Mucosa of descending colon (tissue), 3 donors: ENCODE results near the gene MORN2. TPM values are rescaled to one million over a fixed set of nuclear protein-coding genes. Genes with fewer than 3 reads are reported as not detected.

Source experiments
- ATAC-seq: fragments of 200-7000 bp; cut with Tn5 transposase; one replicate; pipeline ENCODE4 v1.9.1; 2020; ENCODE audit warnings: mild to moderate bottlenecking, moderate library complexity
- DNase-seq, 3 donors: peaks; one replicate each; pipeline ENCODE4 v3.0.0-alpha.2; 2020
- H3K36me3 ChIP-seq: fragments of 200-600 bp; one replicate; pipeline ENCODE4 v1.8.0; 2021; ENCODE audit warnings: low read depth, mild to moderate bottlenecking
- H3K4me1 ChIP-seq: fragments of 200-600 bp; one replicate; pipeline ENCODE4 v1.8.0; 2021; ENCODE audit warnings: low read depth, mild to moderate bottlenecking
- H3K4me3 ChIP-seq: fragments of 200-600 bp; one replicate; pipeline ENCODE4 v1.8.0; 2021; ENCODE audit warnings: mild to moderate bottlenecking
- H3K9me3 ChIP-seq: fragments of 200-600 bp; one replicate; pipeline ENCODE4 v1.8.0; 2021; ENCODE audit warnings: mild to moderate bottlenecking
- CTCF ChIP-seq: fragments of 200-600 bp; IDR thresholded peaks from one replicate; pipeline ENCODE4 v1.8.0; 2022; ENCODE audit warnings: antibody characterized with exemption, mild to moderate bottlenecking
- intact Hi-C, 2 donors: fragments of 100-400 bp; cut with DNase I in 1 of 2; cut with micrococcal nuclease in 1 of 2; formaldehyde crosslinking; loops; one replicate each; pipeline versions ENCODE4 v1.11.0 to v1.11.1; 2022; cut with DNase I, micrococcal nuclease
- total RNA-seq, 3 donors: library from RNA; stranded (reverse); fragmentation: NEBNext Ultra II Directional in 2 of 3; extraction: Animal tissue kit (Norgen Biotek cat#: 25700) in 2 of 3; gene quantifications; one replicate each; pipeline versions ENCODE4 v1.2.1 to v1.2.4, GENCODE V29; 2021 to 2023
- donor health status: DM: no; HTN: no; CAD: no; lungs with moderate emphysema.
- donor health status: DM: no; HTN: no; CAD: no.
- donor health status: DM: no; HTN: yes; CAD: no.

The MORN2 gene
- total RNA-seq, 3 donors from 2014 or later, result 8.0 to 12.1 (median 11.3) TPM

DNA sequence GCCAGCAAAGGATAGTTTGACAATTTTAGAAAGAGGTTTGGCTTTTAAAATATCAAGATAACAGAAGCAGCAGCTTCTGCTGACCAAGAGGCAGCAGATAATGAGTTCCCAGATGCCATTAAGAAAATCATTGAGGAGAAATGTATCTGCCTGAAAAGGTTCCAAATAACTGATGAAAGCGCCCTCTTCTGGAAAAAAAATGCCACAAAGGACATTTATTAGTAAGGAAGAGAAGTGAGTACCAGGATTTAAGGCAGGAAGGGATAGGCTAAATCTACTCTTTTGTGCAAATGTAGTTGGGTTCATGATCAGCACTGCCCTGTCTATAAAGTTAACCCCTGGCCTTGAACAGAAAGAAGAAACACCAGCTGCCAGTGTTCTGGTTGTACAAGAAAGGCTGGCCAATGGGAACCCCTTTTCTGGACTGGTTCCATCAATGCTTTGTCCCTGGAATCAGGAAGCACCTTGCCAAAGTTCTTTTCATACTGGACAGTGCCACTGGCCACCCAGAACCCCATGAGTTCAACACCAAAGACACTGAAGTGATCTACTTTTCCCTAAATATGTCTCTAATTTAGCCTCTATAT lies 40.7 kb upstream of the MORN2 start:
- H3K9me3 ChIP-seq, result no peaks in the 10 kb centered on the region
- ATAC-seq, result no peak
- intact Hi-C loops, result no loop called here

DNA sequence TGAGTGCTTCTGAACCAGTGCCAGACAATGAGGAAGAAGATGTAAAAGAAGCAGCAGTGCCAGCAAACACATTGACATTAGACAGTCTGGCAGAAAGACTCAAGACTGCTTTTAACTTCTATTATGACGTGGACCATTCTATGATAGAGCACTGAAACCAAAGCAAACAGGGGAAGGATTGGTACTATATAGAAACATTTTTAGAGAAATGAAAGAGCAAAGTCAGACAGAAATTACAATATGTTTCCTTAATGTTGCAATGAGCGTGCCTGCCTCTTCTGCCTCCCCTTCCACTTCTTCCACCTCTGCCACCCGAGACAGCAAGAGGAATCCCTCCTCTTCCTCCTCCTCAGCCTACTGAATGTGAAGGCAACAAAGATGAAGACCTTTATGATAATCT lies 39.8 kb upstream of the MORN2 start:
- no peaks in the 10 kb centered on the region for H3K36me3 ChIP-seq
- H3K4me1 ChIP-seq, result no peaks in the 10 kb centered on the region
- no peak overlapping the region for H3K4me3 ChIP-seq
- ATAC-seq (peak; percentile 46), DNase-seq (no peak)
- intact Hi-C loops, result no loop called here
- TF ChIP-seq CTCF, result no peak
- no peaks in the 10 kb centered on the region for H3K9me3 ChIP-seq

More for the DNA sequence above, 40.7 kb upstream of the MORN2 start:
- peak in 1 of 3 donors; percentile 60 for DNase-seq
- Histone ChIP-seq H3K36me3 (no peaks in the 10 kb centered on the region), H3K4me1 (no peaks in the 10 kb centered on the region), H3K4me3 (no peak overlapping the region)
- TF ChIP-seq CTCF, result peak; percentile 11

DNA sequence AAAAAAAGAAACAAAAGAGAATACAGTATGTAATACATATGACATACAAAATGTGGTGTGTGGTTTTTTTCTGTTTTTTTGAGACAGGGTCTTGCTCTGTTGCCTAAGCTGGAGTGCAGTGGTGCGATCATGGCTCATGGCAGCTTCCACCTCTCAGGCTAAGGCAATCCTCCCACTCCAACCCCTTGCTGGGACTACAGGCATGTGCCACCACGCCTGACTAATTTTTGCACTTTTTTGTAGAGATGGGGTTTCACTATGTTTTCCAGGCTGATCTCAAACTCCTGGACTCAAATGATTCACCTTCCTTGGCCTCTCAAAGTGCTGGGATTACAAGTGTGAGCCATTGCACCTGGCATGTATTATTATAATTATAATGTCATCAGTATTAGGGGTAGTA lies 39.0 kb upstream of the MORN2 start:
- ATAC-seq (no peak), DNase-seq (no peak)
- TF ChIP-seq CTCF, result no peak
- H3K4me1 ChIP-seq, result no peaks in the 10 kb centered on the region
- intact Hi-C loops, result no loop called here
- H3K9me3 ChIP-seq, result no peaks in the 10 kb centered on the region
- no peak overlapping the region for H3K4me3 ChIP-seq
- H3K36me3 ChIP-seq, result no peaks in the 10 kb centered on the region

- no peak for TF ChIP-seq CTCF
- Histone ChIP-seq H3K4me1 (no peaks in the 10 kb centered on the region), H3K9me3 (no peaks in the 10 kb centered on the region), H3K36me3 (peaks cover 6% of the 10 kb centered on the region), H3K4me3 (no peak overlapping the region)
- no peak for DNase-seq
- intact Hi-C loops, result no loop called here
- ATAC-seq, result no peak
Measured at GRCh38 chr2:38850045-38850444, 25.7 kb upstream of the MORN2 start.

DNA sequence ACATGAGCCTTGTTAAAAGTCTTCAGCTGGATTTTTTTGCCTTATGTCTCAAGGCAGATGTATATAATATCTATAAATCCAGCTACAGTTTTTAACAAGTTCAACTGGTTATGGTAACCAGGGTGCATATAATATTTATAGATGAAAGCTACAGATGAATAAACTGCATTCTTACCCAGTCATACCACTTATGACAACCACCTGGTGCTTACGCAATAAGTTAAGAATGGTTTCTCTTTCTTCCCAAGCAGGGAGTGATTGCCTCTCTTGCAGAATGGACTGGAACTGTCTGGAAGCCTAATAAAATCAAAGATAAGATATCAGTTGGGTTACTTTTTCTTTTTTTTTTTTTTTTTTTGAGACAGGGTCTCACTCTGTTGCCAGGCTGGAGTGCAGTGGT lies 19.6 kb upstream of the MORN2 start:
- TF ChIP-seq CTCF, result no peak
- no peaks in the 10 kb centered on the region for H3K9me3 ChIP-seq
- DNase-seq (no peak), ATAC-seq (no peak)
- H3K4me3 ChIP-seq, result no peak overlapping the region
- intact Hi-C loops, result no loop called here
- peaks cover 6% of the 10 kb centered on the region for H3K36me3 ChIP-seq
- no peaks in the 10 kb centered on the region for H3K4me1 ChIP-seq

- Histone ChIP-seq H3K4me1 (no peaks in the 10 kb centered on the region), H3K9me3 (no peaks in the 10 kb centered on the region), H3K36me3 (no peaks in the 10 kb centered on the region), H3K4me3 (no peak overlapping the region)
- intact Hi-C loops, result no loop called here
- DNase-seq, result no peak
- no peak for ATAC-seq
- TF ChIP-seq CTCF, result no peak
Measured at GRCh38 chr2:38862476-38862875, 13.3 kb upstream of the MORN2 start.
